Measurements from ENCODE around the gene EFCAB8.

EFCAB8 gene

GRCh38 chr20:32978009-32978335 is 119.2 kb downstream of the EFCAB8 start:
- Histone ChIP-seq H3K36me3 (ENCODE audit: insufficient read depth, low read length) (no peaks in the 10 kb centered on the region), H3K4me3 (ENCODE audit: low read depth, low read length, poor library complexity, severe bottlenecking) (no peak overlapping the region), H3F3A (ENCODE audit: insufficient read depth, low read length) (no peaks in the 10 kb centered on the region), H4K20me1 (ENCODE audit: insufficient read depth, low read length) (no peaks in the 10 kb centered on the region), H3K4me2 (ENCODE audit: low read length) (no peak overlapping the region), H3K27me3 (ENCODE audit: insufficient read depth, low read length) (no peaks in the 10 kb centered on the region; the same call in none of the 2 replicates), H3K27ac (ENCODE audit: low read depth, low read length, poor library complexity, severe bottlenecking) (no peak overlapping the region), H3K9ac (ENCODE audit: low read length) (no peak overlapping the region), H3K9me2 (ENCODE audit: low read depth, low read length) (no peaks in the 10 kb centered on the region), H3K9me3 (ENCODE audit: low read length) (no peaks in the 10 kb centered on the region), H2AFZ (ENCODE audit: low read length) (no peak overlapping the region), H3K4me1 (ENCODE audit: insufficient read depth, low read length, severe bottlenecking) (no peaks in the 10 kb centered on the region), H3K79me2 (ENCODE audit: insufficient read depth, low read length) (no peaks in the 10 kb centered on the region)
- TF ChIP-seq EZH2 (IDR thresholded peaks at IDR 0.05; ENCODE audit: borderline replicate concordance, low read length): no peak
- no peak for TF ChIP-seq CTCF (IDR thresholded peaks at IDR 0.05; ENCODE audit: low read length)

- H2AFZ ChIP-seq (ENCODE audit: low read length): no peak overlapping the region
- no peaks in the 10 kb centered on the region for H3K79me2 ChIP-seq (ENCODE audit: insufficient read depth, low read length)
- H3K4me2 ChIP-seq (ENCODE audit: low read length): no peak overlapping the region
- H3K27me3 ChIP-seq (ENCODE audit: insufficient read depth, low read length): no peaks in the 10 kb centered on the region; the same call in none of the 2 replicates
- H3K36me3 ChIP-seq (ENCODE audit: insufficient read depth, low read length): no peaks in the 10 kb centered on the region
- no peak overlapping the region for H3K27ac ChIP-seq (ENCODE audit: low read depth, low read length, poor library complexity, severe bottlenecking)
- no peak overlapping the region for H3K4me3 ChIP-seq (ENCODE audit: low read depth, low read length, poor library complexity, severe bottlenecking)
- no peaks in the 10 kb centered on the region for H3K4me1 ChIP-seq (ENCODE audit: insufficient read depth, low read length, severe bottlenecking)
- H3K9ac ChIP-seq (ENCODE audit: low read length): no peak overlapping the region
- TF ChIP-seq CTCF (IDR thresholded peaks at IDR 0.05; ENCODE audit: low read length) (no peak), EZH2 (IDR thresholded peaks at IDR 0.05; ENCODE audit: borderline replicate concordance, low read length) (no peak)
- H3K9me2 ChIP-seq (ENCODE audit: low read depth, low read length): no peaks in the 10 kb centered on the region
- no peaks in the 10 kb centered on the region for H3F3A ChIP-seq (ENCODE audit: insufficient read depth, low read length)
- no peaks in the 10 kb centered on the region for H4K20me1 ChIP-seq (ENCODE audit: insufficient read depth, low read length)
- no peaks in the 10 kb centered on the region for H3K9me3 ChIP-seq (ENCODE audit: low read length)
Observed at GRCh38 chr20:32979201-32979998, 120.7 kb downstream of the EFCAB8 start.

GRCh38 chr20:32980131-32980941 is 121.6 kb downstream of the EFCAB8 start:
- Histone ChIP-seq H3K9ac (ENCODE audit: low read length) (no peak overlapping the region), H4K20me1 (ENCODE audit: insufficient read depth, low read length) (no peaks in the 10 kb centered on the region), H3K36me3 (ENCODE audit: insufficient read depth, low read length) (no peaks in the 10 kb centered on the region), H3K4me1 (ENCODE audit: insufficient read depth, low read length, severe bottlenecking) (no peaks in the 10 kb centered on the region), H3F3A (ENCODE audit: insufficient read depth, low read length) (no peaks in the 10 kb centered on the region), H3K27ac (ENCODE audit: low read depth, low read length, poor library complexity, severe bottlenecking) (no peak overlapping the region), H3K9me2 (ENCODE audit: low read depth, low read length) (no peaks in the 10 kb centered on the region), H3K79me2 (ENCODE audit: insufficient read depth, low read length) (no peaks in the 10 kb centered on the region), H3K4me2 (ENCODE audit: low read length) (no peak overlapping the region), H2AFZ (ENCODE audit: low read length) (no peak overlapping the region), H3K9me3 (ENCODE audit: low read length) (no peaks in the 10 kb centered on the region), H3K27me3 (ENCODE audit: insufficient read depth, low read length) (no peaks in the 10 kb centered on the region; the same call in none of the 2 replicates), H3K4me3 (ENCODE audit: low read depth, low read length, poor library complexity, severe bottlenecking) (no peak overlapping the region)
- TF ChIP-seq CTCF (IDR thresholded peaks at IDR 0.05; ENCODE audit: low read length) (no peak), EZH2 (IDR thresholded peaks at IDR 0.05; ENCODE audit: borderline replicate concordance, low read length) (no peak)
